ENCODE data around the gene C16orf96.

C16orf96 gene

DNA sequence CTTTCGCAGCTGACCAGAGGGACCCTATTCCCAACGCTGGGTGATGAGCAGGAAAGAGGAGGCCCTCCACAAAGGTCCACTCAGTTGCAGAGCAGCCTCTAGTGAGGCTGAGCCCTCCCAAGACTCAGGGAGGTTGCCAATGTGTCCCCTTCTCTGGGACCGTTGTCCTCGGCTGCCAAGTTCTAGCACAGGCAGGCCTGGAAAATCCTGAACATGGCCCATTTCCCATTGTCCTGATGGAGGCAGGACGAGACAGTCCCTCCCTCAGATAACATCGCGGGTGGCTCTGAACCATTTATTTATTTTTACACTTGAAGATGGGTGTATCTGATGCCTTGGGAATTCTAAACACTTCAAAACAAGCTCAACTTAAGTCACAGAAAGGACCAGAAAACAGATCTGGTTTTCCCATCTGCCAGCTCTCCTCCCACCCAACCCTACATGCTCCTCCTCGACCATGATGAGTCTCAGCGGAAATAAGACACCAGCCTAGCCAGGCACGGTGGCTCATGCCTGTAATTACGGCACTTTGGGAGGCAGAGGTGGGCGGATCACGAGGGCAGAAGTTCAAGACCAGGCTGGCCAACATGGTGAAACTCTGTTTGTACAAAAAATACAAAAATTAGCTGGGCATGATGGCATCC is 30.4 kb upstream of the C16orf96 start:
- no peak for DNase-seq

DNA sequence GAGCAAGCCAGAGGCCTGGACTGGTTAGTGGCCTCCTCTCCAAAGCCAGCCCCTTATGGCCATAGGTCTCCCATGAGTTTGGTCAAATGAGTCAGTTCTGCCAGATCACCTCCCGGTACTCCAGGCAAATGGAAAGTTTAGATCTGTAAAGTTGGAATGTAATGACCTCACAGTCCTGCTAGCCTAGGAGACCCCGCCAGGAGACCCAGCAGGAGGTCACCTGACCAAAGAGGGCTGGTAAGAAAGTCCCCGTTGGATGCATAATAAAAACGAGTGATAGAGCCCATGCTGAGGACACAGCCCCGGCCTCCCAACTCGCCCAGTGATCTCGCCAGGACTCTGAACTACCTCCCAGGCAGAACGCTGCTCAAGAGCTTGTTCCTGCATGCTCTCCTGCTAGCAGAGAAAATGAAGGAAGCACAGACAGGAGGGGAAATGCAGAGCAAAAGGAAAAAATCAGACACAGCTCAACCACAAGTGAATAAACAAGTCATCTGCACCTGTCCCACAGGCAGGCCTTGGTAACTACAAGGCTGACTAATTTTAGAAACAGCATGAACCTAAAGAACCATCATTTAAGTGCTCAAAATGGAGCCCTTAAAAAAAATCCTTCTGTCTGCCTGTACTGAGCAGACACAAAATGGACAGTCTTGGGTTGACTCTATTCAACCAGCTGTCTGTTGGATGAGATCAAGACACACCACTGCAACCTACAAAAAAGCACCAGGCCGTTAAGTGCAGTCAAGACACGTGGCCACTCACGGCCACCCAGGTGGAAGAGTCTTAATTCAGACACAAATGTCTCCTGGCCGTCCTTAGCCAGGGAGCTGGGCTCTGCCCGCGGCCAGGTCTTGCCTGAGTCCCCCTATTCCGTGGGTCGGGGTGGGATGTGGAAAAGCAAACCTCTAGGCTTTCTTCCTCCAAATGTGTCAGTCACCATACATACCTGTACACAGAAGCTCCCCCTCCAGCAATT is 26.8 kb upstream of the C16orf96 start:
- no peak for DNase-seq

DNA sequence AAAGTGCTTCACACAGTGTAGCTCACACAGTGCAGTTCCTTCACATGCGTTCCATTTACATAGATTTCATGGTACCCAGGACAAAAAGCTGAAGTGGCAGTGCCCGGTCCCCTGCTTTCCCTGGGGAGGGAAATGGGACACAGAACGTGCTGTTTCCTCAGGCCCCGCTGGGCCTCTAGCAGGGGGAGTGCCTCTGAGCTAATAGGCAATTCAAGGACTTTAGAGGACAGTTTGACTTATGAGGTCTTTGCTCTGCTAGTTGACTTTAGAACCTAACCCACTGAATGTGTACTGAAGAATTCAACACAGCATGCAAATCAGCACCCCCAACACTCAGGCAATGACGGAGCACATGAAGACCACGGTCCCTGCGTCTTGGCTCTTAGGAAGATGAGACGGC is 24.3 kb upstream of the C16orf96 start:
- DNase-seq, result no peak

DNA sequence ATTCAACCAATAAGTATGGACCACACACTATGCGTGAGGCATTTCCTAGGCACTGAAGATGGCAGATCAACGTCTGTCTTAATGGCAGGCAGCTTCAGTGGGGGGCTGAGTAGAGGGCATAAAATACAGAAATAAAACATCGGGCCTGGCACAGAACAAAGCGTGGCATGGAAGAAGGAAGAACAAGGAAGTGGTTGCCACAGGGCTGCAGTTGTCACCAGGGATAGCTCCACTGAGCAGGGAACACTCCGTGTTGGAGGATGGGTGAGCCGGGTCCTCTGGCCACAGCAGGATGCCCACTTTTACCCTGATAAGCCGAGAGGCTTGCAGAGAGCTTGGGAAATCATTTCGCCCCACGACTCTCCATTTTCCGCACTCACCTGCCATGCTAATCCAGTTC is 23.9 kb upstream of the C16orf96 start:
- DNase-seq, result no peak

DNA sequence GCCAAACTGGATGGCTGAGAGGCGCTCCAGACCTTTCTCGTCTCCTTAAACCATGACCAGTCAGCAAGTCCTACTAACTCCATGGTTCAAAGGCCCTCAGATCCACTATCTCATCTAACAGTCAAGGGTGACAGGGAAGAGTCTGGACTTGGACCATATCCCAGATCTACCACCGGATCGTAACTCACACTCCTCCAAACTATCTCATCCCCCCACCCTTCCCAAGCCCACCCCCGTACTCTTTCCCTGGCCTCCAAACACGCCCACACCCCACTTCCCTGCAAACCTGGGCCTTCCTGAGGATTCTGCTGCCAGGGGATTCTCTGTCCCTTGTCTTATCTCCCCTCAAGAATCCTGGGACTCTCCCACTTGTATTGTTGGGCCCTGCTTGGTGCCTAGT is 22.6 kb upstream of the C16orf96 start:
- DNase-seq, result no peak

DNA sequence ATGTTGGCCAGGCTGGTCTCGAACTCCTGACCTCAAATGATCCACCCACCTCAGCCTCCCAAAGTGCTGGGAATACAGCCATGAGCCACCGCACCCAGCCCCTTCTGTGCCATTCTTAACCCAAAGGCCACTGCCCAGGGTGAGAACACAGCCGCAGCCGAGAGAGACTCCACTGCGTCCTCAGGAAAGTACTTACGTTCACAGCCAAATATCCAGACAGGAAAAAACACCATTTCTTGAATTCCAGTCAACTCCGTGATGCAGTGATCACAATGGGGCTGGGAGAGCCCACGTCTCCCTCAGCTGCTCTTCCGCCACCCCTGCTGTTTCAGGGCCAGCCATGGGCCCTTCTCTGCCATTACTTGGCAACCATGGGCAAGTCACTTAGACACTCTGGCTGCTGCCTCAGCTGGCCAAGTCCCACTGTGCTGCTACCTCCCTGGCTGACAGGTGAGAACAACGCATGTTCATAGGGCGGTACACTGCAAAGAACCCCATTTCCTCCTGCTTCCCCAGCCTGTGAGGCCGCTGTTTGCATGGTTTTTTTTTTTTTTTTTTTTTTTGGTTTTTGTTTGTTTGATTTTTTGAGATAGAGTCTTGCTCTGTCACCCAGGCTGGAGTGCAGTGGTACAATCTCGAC is 21.9 kb upstream of the C16orf96 start:
- DNase-seq, result peak; percentile 34

DNA sequence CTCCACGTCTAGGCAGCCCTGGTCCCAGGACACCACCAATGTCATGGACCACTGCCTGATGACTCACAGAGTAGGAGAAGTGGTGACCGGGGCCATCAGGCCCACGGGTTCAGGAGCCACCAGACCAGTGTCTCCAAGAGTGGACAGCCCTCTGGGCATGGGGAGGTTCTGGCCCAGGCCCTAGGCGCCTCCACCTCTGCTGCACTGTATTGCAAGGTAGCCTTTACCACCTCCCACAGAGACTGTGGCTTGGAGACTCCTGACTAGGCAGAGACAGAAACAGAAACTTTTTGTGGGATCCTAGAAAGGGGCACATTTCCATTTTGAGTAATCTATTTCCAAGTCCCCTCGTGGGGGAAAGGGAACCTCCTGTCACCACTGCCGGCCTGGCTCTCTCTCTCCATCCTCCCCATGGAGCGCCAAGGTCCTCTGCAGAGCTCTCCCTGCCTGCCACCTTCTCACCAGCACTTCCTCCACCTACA is 20.5 kb upstream of the C16orf96 start:
- DNase-seq, result no peak

DNA sequence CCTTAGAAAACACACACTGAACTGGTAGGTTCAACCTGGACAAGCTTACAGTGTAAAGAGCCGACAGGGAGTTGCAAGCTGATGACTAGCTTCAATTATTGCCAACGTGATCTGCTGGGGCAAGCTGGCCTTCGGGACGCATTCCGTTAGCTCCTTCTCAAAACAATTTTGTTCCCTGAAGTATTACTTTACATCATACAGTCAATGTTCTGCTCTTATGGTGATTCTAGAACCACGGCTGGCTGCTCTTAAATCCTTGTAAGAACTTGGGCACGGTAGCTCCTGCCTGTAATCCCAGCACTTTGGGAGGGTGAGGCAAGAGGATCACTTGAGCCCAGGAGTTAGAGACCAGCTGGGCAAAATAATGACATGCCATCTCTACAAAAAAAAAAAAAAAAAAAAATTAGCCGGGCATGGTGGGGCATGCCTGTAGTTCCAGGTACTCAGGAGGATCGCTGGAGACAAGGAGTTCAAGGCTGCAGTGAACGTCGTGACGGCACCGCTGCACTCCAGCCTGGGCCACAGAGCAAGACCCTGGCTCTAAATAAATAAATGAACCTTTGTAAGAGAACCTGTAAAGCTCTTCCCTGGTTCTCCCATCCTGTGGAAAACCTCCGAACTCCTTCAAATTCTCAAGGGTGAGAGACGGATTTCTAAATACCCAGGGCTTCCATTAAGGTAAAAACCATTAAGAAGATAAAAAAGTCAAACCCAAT is 19.6 kb upstream of the C16orf96 start:
- DNase-seq, result no peak

DNA sequence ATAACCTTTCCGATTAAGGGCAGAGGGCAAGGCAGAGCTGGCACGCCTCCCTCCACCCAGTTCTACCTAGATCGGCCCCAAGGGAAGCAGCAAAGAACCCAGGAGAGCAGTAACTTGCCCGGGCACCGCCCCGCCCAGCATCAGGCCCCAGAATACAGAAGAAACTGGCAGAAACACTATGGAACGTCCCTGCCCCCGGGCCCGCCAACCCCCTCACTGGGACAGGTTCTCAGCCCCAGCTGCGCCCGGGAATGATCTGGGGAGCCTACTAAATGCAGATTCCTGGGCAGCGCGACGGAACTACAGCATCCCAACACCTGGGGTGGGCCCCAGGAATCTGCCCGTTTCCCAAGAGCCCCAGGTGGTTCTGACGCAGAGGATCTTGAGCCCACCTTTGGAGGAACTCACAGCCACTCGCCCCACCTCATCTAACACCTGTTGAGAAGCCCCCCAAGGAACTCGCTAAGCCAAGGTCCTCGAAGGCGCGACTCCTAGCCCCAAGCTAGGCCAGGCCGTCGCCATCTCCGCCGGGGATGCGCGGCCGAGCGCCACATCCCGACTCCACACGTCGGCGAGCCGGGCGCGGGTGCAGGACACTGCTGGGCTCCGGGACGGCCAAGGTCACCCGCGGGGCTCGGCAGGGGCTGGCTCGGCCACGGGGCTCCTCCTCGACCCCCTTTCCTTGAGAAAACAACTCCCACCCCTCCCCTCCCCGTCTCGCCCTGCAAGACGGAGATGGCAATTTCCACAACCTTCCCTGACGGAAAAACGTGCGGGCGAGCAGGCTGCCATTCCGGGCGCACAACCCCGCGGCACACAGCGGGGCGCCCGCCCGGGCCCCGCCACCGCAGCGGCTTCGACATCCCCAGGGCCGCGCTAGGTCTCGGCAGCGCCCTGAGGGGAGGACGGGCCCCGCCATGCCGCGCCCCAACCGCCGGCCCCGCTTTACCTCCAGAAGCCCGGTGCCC is 18.5 kb upstream of the C16orf96 start:
- no peak for DNase-seq

DNA sequence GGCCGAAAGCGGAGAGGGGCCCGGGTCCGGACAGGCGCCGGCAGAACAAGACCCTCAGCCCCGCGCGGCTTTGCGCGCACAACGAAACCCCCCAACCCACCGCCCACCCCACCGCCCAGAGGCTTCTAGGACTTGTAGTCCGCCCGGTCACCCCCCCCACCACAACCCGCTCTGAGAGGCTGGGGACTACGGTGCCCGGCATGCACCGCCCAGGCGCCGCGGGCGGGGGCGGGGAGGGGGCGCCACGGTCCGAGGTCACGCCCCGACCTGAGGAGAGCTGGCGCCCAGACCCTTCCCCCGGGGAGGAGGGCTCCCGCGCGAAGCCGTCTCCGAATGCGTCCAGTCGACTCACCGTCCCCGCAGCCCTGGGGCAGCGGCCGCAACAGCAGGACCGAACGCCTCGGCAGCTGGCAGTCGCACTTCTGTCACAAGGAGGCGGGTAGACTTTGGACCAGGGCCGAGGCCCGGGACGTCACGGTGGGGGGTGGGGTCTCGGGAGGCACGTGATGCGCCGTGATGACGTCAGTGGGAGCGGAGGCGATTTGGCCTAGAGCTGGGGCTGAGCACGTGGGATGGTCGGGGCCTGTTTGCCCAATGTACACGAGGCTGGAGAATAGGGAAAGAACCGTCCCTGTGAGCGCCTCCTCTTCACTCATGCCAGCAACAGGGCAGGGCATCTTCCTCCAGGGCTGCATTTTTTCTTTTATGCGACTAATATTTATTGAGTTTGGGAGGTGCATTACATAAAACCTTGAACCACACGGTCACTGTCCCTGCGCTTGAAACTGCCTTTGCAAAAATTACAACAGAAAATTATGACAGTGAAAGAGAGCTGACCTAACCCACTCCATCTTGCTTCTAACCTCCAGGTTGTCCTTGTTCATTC is 17.5 kb upstream of the C16orf96 start, which contains the start of gene CDIP1:
TSS of gene CDIP1 (minus strand) at position 424 of the 886 bp plus-strand sequence. CDS start 24,643 bp downstream, outside the sequence.
- peak; percentile 94 for DNase-seq

DNA sequence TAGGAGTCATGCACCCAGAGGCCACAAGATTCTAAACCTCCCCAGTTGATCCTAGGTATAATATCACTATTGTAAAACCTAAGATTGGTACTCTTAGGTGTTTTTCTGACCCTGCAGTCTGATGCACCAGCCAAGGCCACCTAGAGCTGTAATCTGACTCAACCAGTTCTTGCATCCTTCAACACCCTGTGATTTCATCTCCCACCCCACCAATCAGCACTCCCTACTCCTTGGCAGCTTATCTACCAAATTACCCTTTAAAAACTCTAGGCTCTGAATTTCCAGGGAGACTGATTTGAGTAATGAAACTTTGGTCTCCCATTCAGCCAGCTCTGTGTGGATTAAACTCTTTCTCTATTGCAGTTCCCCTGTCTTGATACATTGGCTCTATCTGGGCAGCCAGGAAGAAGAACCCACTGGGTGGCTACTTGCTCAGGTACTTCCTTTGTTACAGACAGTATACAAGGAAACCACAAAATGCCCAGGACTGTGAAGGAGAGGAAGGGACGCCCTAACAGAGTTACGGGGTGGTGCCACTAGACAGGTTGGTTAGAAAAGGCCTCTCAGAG is 16.3 kb upstream of the C16orf96 start:
- no peak for DNase-seq

DNA sequence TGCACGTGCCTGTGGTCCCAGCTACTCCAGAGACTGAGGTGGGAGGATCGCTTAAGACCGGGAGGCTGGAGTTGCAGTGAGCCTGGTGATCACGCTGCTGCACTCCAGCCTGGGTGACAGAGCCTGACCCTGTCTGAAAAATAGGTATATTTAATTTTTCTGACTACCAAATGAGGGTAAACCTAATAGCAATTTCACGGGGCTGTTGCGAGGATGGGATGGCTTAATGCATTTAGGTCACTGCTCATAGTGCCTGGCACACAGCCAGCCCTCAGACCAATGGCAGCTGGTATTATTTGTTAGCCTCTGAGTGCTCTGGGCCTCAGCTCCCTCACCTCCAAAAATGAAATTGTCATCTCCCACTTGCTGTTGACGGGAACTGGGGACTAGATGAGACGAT is 11.7 kb upstream of the C16orf96 start:
- DNase-seq, result no peak

DNA sequence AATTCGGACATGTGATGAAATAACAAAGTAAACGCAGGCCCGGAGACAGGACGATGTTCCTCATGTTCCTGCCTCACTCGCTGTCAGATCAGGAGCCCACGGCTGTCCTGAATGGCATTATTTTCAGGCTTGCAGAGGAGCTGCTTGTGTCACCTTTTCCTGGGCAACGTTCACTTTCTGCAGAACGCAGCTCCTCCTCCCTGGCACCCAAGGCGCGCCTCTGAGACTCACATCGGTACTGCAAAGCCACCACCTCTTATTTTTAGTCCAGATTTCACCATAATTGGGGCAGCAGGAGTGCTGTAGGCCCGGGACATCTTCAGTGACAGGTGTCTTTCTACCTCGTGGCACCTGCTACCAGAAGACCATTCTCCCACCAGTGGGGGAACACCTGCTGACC is 8.0 kb upstream of the C16orf96 start:
- no peak for DNase-seq

DNA sequence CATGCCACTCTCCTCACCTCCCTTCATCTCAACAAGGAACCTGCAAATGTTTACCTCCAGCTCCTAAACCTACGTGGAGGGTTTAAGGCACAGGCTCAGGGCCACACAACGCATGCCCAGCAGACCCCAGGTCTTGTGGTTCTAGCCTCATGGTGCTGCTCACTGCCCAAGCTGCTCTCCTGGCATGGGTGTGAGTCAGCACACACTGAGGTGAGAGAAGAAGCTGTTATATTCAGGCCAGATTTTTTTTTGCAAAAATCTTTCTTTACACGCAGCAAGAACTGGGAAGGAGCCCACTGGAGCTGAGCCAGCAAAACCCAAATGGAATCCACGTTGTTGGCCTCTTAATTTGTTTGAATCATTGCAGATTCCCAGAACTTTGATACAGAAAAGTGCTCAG is 5.5 kb upstream of the C16orf96 start:
- no peak for DNase-seq

DNA sequence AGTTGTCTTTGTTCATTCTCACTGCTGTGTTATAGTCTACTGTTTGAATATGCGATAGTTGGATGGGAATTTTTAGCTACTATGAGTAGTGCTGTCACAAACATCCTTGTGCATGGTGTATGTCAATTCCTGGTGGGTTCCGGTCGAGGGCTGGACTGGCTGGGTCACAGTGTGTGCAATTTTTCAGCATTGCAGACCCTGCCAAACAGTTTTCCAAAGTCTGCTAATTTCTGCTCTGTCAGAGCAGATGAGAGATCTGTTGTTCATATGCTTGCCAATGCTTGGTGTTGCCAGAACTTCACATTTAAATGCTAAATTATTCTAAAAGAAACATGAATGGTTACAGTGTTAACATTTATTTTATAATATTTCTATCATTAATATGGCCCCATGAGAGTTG is 3.6 kb upstream of the C16orf96 start:
- no peak for DNase-seq

DNA sequence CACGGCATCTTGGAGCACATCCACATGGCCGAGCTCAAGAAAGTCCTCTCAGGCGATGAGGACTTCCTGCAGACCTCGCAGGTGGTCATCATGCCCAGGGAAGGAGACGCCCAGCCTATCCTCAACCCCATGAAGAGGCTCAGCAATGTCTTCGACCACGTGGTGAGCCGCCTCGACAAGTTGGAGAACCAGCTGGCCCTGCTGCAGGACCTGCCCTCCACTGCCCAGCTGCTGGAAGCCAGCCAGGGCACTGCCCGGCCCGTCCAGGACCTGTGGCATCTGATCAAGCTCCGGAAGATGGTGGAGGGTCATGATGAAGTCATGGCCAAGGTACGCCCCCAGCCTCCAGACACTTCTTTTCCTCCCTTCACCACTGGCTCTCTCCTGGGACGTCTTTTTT is 440 bp downstream of the C16orf96 start:
- no peak for DNase-seq

DNA sequence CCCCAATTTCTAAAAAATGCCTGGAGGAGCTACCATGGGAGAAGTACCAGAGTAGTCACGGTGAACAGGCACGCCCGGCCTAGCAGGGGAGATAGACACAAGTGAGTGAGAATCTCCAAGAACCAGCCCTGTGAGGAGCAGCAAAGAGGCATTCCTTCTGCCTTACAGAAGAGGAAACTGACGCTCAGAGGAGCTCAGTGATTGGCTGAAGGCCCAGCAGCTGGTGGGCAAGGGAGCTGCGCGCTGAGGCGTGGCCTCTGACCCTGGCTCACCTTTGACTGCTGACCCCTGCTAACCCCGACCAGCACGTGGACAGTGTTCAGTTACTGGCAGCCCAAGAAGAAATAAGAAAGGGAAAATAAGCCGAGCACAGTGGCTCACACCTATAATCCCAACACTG is 1.8 kb downstream of the C16orf96 start:
- DNase-seq, result no peak

DNA sequence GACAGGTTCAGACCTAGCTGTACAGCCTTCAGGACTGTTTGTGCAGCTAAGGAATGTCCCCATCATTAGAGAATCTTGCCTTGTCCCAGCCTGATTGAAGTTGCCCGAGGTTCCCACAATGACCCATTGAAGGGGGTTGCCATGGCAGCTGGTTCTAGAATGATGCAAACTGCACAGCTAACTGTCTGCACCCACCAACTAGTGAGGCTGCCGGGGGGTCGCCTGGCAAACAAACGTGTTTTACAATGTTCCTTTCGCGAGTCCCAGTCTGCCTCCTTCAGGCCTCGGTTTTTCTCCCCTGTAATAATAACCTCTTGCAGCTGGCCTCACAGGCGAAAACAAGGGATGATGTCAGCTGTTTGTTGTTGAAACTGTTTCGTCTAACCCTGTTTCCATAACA is 5.5 kb downstream of the C16orf96 start:
- no peak for DNase-seq

DNA sequence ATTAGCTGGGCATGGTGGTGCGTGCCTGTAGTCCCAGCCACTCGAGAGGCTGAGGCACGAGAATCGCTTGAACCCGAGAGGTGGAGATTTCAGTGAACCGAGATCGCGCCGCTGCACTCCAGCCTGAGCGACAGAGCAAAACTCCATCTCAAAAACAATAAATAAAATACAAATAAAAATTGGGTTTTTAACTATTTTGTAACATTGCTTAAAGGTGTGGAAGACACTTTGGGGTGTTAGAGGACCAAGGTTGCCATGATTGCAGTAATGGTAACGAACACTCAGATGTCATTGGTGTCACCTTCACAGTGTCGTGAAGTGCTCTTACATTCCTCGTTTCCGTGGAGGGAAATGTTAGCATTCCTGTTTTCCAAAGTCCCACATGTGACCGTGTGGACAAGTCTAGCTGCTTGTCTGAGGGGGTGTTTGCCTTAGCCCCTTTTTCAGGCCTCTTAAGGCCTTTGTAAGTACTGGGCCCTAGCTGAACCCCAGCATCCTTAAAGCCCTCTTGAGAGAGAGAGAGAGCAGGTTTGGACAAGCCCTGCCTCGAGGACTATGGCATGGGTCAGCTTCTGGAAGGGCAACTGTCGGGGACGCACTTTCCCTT is 8.6 kb downstream of the C16orf96 start:
- no peak for DNase-seq

DNA sequence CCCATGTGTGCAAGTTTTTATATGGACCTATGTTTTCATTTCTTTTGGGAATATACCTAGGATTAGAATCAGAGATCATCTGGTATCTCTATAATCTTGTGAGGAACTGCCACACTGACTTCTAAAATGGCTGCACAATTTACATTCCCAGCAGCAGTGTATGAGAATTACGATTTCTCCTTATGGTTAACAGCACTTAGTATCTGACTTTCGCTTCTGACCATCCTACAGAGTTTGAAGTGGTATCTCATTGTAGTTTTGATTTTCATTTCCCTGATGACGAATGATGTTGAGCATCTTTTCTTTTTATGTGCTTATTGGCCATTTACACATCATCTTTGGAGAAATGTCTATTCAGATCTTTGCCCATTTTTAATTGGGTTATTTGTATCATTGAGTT is 10.0 kb downstream of the C16orf96 start:
- no peak for DNase-seq
